8988T (cell line): ENCODE data around the gene KTN1.

Source experiments
- DNase-seq: peaks from one replicate; pipeline ENCODE4 v3.0.0; 2011

KTN1 gene

GRCh38 chr14:55718551-55718950, 138.5 kb downstream of the KTN1 start:
- DNase-seq, result no peak

GRCh38 chr14:55720796-55721195, 140.8 kb downstream of the KTN1 start:
- no peak for DNase-seq

GRCh38 chr14:55721353-55721752, 141.3 kb downstream of the KTN1 start:
- no peak for DNase-seq

- no peak for DNase-seq
Measured at GRCh38 chr14:55722054-55722453, 142.0 kb downstream of the KTN1 start.

GRCh38 chr14:55724736-55725135, 144.7 kb downstream of the KTN1 start:
- no peak for DNase-seq

GRCh38 chr14:55730592-55731310, 150.7 kb downstream of the KTN1 start:
- DNase-seq, result no peak

GRCh38 chr14:55731311-55731872, 151.4 kb downstream of the KTN1 start:
- DNase-seq, result no peak

GRCh38 chr14:55731881-55732498, 152.0 kb downstream of the KTN1 start:
- no peak for DNase-seq

GRCh38 chr14:55733599-55733998, 153.6 kb downstream of the KTN1 start:
- no peak for DNase-seq
